ENCODE measurements around the gene KRTAP4-4. TPM values are rescaled to one million over a fixed set of nuclear protein-coding genes. Genes with fewer than 3 reads are reported as not detected.
"Not testable (repeated sequence)": the region's sequence is repeated elsewhere in the genome, so short reads cannot be mapped to it uniquely, and the experiment has no call there.

KRTAP4-4 gene
- total RNA-seq, 1 donor from 2014 or later, result not detected

DNA sequence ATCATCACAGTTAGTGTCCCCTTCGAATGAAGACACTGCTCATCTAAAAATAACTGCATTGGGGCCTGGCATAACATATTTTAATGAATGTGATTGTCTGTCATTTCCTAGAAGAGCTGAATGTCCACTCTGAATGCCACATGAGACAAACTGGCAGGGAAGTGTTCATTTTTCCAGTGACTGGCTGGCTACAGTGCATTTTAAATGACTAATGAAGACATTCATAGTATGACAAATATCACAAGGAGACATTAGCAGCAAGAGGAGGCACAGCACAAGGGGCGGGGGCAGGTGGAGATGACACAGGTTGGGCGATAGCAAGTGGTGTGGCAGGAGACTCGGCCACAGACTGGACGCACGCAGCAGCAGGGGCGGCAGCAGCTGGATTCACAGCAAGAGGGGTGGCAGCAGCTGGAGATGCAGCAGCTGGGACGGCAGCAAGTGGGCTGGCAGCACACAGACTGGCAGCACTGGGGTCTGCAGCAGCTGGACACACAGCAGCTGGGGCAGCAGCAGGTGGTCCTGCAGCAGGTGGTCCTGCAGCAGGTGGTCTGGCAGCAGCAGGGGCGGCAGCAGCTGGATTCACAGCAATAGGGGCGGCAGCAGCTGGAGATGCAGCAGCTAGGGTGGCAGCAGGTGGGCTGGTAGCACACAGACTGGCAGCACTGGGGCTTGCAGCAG is 11.4 kb downstream of the KRTAP4-4 start:
- intact Hi-C loops (cut with micrococcal nuclease), result not testable (repeated sequence)

DNA sequence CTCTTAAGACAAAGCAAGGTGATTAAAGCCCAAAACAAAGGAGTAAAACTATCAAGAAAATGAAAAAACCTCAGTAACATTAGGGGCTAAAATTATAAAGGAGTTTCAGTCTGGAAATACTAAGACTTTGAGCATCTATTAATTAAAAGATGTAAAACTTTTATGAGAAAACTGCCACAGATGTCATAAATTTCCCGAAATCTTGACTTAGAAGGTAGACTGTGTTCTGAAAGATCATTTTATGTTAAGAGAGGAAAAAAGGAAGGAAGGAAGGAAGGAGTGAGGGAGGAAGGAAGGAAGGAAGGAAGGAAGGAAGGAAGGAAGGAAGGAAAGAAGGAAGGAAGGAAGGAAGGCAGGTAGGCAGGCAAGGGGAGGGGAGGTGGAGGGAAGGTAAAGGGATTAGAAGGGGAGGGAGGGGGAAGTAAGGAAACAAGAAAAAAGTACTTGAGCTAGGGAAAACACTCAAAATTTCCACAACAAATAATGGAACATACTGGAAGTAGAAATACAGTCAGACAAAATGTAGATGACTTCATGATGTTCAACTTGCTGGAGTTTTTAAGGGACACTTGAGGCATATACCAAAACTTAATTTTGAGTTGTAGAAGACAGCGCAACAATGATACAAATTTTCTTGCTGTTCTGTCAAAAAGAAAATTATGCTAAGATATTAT is 12.9 kb downstream of the KRTAP4-4 start:
- intact Hi-C loops (cut with micrococcal nuclease), result no loop called here

DNA sequence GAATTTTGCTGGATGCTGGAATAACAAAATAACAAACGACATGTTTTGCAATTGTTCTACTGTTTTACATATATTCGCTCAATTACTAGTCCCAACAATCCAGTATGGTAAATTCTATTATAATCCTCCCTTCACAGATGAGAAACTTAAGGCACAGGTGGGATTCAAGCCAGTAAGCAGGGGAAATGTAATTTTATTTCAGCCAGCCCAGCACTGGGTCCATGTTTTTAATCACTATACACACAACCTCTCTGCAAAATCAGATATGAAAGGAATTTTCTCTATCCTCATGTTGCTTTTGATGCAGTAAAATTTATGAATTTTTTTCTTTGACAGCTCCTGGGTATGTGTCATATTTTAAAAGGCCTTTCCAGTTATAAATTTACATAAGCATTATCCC is 15.3 kb downstream of the KRTAP4-4 start:
- intact Hi-C loops (cut with micrococcal nuclease), result no loop called here

DNA sequence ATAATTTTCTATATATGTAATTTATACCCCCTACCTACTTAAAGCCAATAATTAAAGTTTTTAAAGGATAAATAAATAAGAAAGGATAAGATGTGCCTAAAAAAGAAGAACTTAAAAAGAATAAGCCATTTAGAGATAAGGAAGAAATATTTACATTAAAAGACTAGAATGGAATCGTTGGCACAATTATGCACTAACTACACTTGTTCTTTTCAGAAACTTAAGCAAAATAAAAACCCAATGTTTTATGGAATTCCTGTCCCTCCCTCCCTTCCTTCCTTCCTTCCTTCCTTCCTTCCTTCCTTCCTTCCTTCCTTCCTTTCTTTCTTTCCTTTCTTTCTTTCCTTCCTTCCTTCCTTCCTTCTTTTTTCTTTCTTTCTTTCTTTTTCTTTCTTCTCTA is 15.7 kb downstream of the KRTAP4-4 start:
- intact Hi-C loops (cut with micrococcal nuclease), result no loop called here

DNA sequence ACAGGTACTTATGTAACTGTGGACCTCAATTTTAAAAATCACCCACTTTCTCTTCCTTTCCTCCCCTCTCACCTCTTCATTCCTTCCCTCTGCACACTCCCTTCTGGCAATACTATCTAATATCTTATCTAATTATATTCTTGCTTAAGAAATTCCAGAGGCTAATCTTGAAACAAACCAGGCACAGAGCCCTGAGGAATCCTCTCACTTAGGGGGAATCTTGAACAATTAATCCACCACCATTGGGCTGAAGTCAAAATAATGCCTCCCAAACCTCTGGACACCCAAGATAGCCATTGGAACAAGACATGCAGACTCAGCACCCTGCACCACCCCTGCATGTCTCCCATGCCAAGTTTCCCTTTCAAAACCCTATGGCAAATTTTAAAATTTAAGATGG is 19.2 kb downstream of the KRTAP4-4 start:
- intact Hi-C loops (cut with micrococcal nuclease), result no loop called here

DNA sequence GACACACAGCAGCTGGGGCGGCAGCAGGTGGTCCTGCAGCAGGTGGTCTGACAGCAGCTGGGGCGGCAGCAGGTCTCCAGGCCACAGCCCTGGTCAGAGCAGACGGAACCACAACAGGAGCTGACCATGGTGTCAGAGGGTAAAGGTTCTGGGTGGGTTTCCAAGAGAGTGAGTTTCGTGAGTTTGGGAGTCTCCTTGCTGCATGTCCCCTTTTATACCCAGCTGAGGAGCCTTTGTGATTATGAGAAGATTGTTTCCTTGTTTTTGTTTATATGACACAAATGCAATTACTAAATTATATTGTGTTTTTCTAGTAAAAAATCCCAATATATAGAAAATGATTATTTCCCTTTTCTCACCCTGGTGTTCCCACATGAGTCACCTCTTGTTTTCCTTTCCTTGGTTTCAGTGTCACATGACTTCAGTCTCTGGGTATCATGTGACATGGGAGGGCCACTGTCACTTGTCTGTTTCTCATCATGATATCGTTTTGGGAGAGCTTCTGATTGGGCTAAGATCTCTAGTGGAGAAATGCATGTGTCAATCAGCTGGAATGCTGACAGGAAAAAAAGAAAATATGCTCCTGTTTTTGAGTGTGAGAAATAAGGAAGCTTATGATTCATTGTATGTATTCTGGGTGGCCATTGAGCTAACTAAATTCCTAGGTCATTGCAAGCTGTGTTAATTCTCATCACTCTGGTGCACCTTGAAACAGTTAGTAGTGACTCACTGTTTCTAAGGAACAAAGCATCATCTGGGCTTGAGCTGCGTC is 20.0 kb downstream of the KRTAP4-4 start, which contains the start of gene KRTAP4-6:
Gene KRTAP4-6 (minus strand): TSS at position 185 of the 772 bp plus-strand sequence. CDS start 57 bp downstream, at position 128.
- intact Hi-C loops (cut with micrococcal nuclease), result no loop called here

DNA sequence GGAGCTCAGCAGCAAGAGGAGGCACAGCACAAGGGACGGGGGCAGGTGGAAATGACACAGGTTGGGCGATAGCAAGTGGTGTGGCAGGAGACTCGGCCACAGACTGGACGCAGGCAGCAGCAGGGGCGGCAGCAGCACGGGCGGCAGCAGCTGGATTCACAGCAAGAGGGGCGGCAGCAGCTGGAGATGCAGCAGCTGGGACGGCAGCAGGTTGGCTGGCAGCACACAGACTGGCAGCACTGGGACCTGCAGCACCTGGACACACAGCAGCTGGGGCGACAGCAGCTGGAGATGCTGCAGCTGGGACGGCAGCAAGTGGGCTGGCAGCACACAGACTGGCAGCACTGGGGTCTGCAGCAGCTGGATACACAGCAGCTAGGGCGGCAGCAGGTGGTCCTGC is 20.7 kb downstream of the KRTAP4-4 start:
- intact Hi-C loops (cut with micrococcal nuclease), result not testable (repeated sequence)

DNA sequence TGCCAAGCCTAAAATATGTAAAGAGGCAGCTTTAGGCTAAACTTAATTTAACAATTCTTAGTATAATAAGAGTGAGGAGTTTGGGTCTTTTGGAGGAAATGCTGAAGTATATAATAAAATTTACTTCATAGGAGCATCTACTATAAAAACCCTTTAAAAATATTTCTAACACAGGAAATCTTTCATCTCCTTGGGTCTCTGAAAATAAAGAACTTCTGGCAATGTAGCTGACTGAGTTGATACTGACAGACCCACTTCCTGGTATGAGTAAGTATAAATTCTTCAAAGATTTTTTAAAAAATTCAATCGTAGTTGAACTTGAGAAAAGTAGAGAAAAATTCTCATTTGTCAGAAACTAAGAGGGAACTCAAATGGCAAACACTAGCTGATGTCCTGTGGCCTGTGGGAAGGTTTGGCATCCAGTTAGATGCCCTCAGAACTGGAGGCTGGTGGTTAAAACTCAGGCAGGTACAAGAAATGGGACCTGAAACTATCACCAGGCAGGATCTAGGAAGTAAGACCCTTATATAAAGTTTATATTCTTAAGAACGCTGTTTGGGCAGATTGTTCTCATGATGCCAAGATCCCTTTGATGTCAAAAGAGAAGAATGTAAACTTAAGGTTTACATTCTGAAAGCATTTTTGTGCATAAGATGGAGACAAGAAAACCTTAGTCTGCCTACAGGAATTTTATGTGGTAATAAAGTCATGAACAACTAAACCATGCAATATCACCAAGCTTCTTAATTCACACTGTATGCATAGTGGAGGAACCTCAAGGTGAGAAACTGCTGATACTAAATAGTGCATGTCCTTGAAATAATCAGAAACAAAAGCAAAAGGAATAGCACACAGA is 26.4 kb downstream of the KRTAP4-4 start:
- intact Hi-C loops (cut with micrococcal nuclease), result no loop called here

DNA sequence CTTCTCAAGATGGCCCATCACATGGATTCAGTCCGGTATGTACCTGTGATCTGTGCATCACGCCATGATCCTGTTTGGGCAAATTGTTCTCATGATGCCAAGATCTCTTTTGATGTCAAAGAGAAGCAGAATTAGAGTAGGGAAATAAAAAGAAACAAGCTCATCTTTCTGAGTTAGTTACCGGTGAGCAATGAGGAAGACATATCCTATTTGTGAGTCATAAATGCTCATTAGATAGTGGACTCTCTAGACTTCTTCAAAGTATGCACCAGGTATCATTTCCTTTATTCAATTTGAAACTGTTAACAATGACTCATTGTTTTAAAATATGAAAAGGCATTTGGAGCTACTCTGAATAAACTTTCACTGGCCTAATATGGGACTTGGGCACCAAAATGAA is 28.6 kb downstream of the KRTAP4-4 start:
- intact Hi-C loops (cut with micrococcal nuclease), result no loop called here

DNA sequence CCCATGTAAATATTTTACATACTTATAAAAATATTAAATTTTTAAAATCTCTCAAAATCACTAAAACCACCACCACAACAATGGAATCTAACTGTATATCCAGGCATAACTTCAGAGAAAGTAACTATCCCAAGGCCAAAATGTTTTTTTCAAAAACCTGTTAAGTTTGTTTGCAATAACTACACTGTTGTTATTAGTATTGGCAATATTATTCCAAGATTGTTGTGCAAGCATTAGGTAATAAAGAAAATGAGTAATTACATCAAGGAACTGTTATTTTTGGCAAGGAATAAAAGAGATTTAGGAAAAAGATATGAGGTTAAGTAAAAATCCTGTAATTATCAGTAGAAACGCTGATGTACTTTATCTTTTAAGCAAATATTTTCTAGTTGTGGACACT is 33.2 kb downstream of the KRTAP4-4 start:
- intact Hi-C loops (cut with micrococcal nuclease), result no loop called here

DNA sequence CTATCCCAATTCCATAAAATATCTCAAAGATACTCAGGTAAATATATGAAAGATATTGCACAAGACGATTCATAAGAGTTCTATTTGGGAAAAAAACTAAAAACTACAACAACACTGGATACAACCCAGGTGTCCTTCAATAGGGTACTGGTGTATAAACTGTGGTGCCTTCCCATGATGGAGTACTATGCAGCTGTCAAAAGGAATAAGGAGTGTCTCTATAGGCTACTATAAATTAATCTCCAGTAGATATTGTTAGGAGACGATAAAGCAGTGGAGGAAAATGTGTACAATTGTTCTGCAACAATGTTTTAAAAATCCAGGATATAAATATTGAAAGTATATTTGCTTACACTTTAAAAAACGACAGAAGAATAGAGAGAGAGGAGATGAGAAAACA is 34.1 kb downstream of the KRTAP4-4 start:
- intact Hi-C loops (cut with micrococcal nuclease), result no loop called here

DNA sequence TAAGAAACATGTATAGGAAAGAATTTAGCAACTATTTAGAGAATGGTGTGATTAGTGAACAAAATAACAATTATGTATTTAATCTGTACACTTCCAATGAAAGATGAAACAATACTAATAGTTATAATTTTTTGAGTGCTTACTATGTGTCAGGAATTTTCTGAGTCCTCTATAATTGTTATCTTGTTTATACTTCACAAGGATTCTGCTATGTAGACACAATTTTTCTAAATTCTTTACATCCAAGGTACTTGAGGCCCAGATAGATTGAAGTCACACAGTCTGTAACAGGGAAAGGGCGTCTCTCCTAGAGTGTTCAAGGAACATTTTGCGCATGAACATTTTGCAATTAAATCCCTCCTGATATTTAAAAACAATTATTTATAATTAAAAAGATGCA is 35.5 kb downstream of the KRTAP4-4 start:
- intact Hi-C loops (cut with micrococcal nuclease), result no loop called here

DNA sequence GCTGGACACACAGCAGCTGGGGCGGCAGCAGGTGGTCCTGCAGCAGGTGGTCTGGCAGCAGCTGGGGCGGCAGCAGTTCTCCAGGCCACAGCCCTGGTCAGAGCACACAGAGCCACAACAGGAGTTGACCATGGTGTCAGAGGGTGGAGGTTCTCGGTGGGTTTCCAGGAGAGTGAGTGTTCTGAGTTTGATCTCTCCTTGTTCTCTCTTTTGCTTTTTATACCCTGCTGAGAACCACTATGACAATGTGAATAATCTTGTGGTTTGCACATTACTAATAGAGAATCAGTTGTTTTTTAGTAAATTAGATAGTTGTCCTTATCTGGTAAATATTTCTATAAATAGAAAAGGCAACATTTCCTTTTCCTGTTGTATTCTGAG is 36.6 kb downstream of the KRTAP4-4 start, which contains the start of gene KRTAP4-12:
Gene KRTAP4-12 (minus strand): TSS at position 192 of the 381 bp plus-strand sequence. CDS start 60 bp downstream, at position 132.
- intact Hi-C loops (cut with micrococcal nuclease), result not testable (repeated sequence)

DNA sequence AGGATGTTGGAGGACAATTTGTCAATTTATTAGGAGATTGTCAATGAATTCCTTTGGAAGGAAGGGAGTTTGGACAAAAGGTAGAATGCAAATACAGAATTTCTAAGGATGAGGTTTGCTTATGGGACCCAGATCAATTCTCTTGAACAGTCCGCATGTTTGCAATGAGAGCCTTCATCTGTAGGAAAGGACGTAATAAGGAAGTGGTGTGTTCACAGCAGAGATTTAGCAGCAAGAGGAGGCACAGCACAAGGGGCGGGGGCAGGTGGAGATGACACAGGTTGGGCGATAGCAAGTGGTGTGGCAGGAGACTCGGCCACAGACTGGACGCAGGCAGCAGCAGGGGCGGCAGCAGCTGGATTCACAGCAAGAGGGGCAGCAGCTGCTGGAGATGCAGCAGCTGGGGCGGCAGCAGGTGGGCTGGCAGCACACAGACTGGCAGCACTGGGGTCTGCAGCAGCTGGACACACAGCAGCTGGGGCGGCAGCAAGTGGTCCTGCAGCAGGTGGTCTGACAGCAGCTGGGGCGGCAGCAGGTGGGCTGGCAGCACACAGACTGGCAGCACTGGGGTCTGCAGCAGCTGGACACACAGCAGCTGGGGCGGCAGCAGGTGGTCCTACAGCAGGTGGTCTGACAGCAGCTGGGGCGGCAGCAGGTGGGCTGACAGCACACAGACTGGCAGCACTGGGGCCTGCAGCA is 37.1 kb downstream of the KRTAP4-4 start:
- intact Hi-C loops (cut with micrococcal nuclease), result not testable (repeated sequence)

DNA sequence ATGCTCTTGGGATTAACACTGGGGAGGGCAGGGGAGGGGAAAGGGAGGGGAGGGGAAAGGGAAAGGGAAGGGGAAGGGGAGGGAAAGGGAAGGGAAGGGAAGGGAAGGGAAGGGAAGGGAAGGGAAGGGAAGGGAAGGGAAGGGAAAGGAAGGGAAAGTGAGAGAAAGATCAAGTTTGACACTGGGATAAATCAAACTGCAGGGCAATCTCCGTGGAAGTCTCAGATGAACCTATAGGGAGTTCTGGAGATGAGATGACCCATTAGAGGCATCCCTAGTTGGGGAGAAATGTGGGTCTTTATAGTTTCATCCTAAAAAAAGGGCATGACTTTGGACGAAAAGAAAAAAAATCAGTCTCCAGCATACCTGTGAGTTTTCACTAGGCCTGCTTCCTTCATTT is 38.8 kb downstream of the KRTAP4-4 start:
- intact Hi-C loops (cut with micrococcal nuclease), result no loop called here

DNA sequence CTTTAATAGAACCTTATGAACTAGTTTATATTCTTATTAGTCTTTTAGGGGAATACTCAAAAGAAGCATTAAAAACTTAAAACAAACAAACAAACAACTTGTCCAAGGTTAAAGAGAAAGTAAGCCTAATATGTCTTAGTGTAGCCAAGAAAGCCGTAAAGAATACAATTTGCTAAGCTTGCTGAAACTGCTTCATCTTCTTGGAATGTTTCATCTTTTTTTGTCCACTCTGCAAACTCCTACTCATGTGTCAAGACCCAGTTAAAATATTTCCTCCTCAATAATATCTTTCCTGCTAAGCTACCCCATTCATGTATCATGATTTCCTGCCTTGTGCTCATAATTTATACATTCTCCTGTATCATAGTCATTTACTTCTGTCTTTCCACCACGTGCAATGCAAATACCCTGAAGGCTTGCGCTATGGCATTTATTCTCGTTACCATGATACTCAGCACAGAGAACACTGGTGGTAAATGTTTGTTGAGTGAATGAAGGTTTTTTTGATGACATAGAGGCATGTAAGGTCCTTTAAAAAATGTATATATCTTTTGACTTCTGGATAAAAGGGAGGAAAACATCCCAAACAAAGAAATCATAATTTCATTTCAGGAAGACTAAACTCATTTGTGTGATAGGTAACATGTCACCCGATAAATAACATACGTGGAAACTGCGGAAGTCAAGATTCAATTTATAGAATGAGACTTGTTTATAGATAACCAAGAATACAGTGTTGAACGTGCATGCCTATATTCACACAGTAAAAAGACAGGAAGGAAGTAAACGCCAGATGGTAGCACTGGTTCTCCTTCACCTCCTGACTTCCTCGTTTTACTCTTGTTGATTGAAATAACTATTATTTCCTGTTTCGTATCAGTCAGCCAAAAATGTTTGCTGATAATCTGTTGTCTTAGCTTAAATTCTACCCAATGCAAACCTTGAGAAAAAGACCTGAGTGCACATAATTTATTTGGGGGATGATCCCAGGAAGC is 40.6 kb downstream of the KRTAP4-4 start:
- intact Hi-C loops (cut with micrococcal nuclease), result not testable (repeated sequence)

DNA sequence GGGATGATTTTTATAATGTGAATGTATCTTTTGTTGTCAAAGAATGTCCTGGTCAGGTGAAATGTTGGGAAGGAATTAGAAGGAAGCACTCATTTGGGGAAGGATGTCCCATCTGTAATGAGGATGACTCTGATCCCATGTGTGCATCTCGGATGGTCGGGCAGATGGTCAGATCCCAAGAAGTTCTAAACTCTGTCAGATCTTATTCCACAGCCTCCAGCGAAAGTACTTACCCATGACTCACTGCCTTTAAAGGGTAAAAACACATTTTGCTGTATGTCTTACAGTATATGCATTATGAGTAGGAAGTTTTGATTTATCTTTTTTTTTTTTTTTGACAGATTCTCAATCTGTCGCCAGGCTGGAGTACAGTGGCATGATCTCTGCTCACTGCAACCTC is 41.8 kb downstream of the KRTAP4-4 start:
- intact Hi-C loops (cut with micrococcal nuclease), result no loop called here

DNA sequence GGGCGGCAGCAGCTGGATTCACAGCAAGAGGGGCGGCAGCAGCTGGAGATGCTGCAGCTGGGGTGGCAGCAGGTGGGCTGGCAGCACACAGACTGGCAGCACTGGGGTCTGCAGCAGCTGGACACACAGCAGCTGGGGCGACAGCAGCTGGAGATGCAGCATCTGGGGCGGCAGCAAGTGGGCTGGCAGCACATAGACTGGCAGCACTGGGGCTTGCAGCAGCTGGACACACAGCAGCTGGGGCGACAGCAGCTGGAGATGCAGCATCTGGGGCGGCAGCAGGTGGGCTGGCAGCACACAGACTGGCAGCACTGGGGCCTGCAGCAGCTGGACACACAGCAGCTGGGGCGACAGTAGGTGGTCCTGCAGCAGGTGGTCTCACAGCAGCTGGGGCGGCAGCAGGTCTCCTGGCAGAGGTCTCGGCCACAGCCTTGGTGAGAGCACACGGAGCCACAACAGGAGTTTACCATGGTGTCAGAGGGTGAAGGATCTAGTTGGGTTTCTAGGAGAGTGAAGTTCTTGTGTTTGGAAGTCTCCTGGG is 42.6 kb downstream of the KRTAP4-4 start, which contains the start of gene KRTAP4-11:
Gene KRTAP4-11 (minus strand): TSS at position 528 of the 541 bp plus-strand sequence. CDS start 58 bp downstream, at position 470.
- intact Hi-C loops (cut with micrococcal nuclease), result not testable (repeated sequence)

DNA sequence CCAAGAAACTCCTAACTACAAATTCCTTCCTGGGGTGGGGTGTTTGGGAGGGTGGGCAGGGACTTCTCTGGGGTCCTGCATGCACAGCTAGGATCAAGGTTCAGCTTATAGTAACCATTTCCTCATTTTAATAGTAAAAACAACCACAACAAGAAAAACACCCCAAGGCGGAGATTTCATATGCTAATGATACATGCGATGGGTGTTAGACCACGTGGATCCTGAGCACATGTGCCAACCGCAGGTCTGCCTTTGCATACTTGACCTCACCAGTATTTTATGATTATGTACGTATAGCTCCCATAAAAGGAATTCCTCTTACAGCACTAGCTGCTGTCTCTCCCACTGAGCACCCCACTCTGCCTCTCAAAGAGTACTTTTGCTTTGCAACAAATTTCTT is 44.3 kb downstream of the KRTAP4-4 start:
- intact Hi-C loops (cut with micrococcal nuclease), result no loop called here

Data from T-helper 2 cell treated with Interferon-gamma antibody and Interleukin-4, amounts not matched to agents 100 ng/mL and 5 ng/mL, for 36 hours (primary cell).